MM.1S (cell line): Measurements from ENCODE around the gene MAP3K3.

Experiments
- DNase-seq: peaks from one replicate; pipeline ENCODE4 v3.0.0-alpha.2; 2015
- H2AFZ ChIP-seq: fragments of 300-600 bp; sonication (generic); 2 replicates; pipeline ENCODE4 v1.6.0; 2016; ENCODE audit warnings: antibody characterized with exemption, low read length
- H3F3A ChIP-seq: fragments of 300-600 bp; sonication (generic); 2 replicates; pipeline ENCODE4 v1.6.1; 2016; ENCODE audit warnings: mild to moderate bottlenecking, antibody characterized with exemption, low read length, moderate library complexity, mixed read lengths; ENCODE audit not compliant: insufficient read depth
- H3K27ac ChIP-seq: fragments of 300-600 bp; sonication (generic); 2 replicates; pipeline ENCODE4 v1.5.1; 2016; ENCODE audit warnings: mild to moderate bottlenecking, low read length
- H3K27me3 ChIP-seq: fragments of 300-600 bp; sonication (generic); replicated peaks from 2 replicates; pipeline ENCODE4 v1.6.0; 2016; ENCODE audit warnings: low read length; ENCODE audit not compliant: insufficient read depth
- H3K36me3 ChIP-seq: fragments of 300-600 bp; sonication (generic); replicated peaks from 2 replicates; pipeline ENCODE4 v1.6.1; 2016; ENCODE audit warnings: mild to moderate bottlenecking, low read length, mixed read lengths; ENCODE audit not compliant: insufficient read depth
- H3K4me1 ChIP-seq: fragments of 300-600 bp; sonication (generic); 2 replicates; pipeline ENCODE4 v1.6.1; 2016; ENCODE audit warnings: low read length, mixed read lengths
- H3K4me2 ChIP-seq: fragments of 300-600 bp; sonication (generic); 2 replicates; pipeline ENCODE4 v1.6.0; 2016; ENCODE audit warnings: low read depth, low read length
- H3K4me3 ChIP-seq: fragments of 300-600 bp; sonication (generic); 2 replicates; pipeline ENCODE4 v1.5.1; 2016; ENCODE audit warnings: low read length, mixed read lengths
- H3K79me2 ChIP-seq: fragments of 300-600 bp; sonication (generic); 2 replicates; pipeline ENCODE4 v1.6.1; 2016; ENCODE audit warnings: mixed run types, low read length, mixed read lengths
- H3K9ac ChIP-seq: fragments of 300-600 bp; sonication (generic); 2 replicates; pipeline ENCODE4 v1.6.1; 2016; ENCODE audit warnings: low read length, mixed read lengths
- H3K9me2 ChIP-seq: fragments of 300-600 bp; sonication (generic); replicated peaks from 2 replicates; pipeline ENCODE4 v1.6.1; 2016; ENCODE audit warnings: mild to moderate bottlenecking, low read length, mixed read lengths; ENCODE audit not compliant: insufficient read depth
- H3K9me3 ChIP-seq: fragments of 300-600 bp; sonication (generic); replicated peaks from 2 replicates; pipeline ENCODE4 v1.6.1; 2016; ENCODE audit warnings: mild to moderate bottlenecking, low read length, mixed read lengths; ENCODE audit not compliant: insufficient read depth
- H4K20me1 ChIP-seq: fragments of 300-600 bp; sonication (generic); 2 replicates; pipeline ENCODE4 v1.6.1; 2016; ENCODE audit warnings: mild to moderate bottlenecking, low read length, moderate library complexity, mixed read lengths; ENCODE audit not compliant: insufficient read depth
- CTCF ChIP-seq: fragments of 300-600 bp; sonication (generic); IDR thresholded peaks from 2 replicates; pipeline ENCODE4 v1.5.1; 2016; ENCODE audit warnings: antibody characterized with exemption, low read length, mixed read lengths
- EZH2 ChIP-seq: fragments of 300-600 bp; sonication (generic); optimal IDR thresholded peaks from 2 replicates; pipeline ENCODE3; 2017; ENCODE audit warnings: low read depth, mild to moderate bottlenecking, antibody characterized with exemption, low read length, mixed read lengths
- EZH2phosphoT487 ChIP-seq: fragments of 300-600 bp; sonication (generic); IDR thresholded peaks from 2 replicates; pipeline ENCODE4 v1.6.1; 2018; ENCODE audit warnings: antibody characterized with exemption, low read length

The MAP3K3 gene

GRCh38 chr17:63735691-63736090 is 113.5 kb downstream of the MAP3K3 start:
- H3K27ac ChIP-seq = no peak overlapping the region
- H3K9me2 ChIP-seq = no peaks in the 10 kb centered on the region
- DNase-seq = no peak
- H2AFZ ChIP-seq = no peak overlapping the region
- H3K9ac ChIP-seq = no peak overlapping the region
- no peaks in the 10 kb centered on the region for H3K9me3 ChIP-seq
- 0 out of 2 replicates have a peak, but pooled peaks cover 2% of the 10 kb centered on the region for H3K36me3 ChIP-seq
- TF ChIP-seq EZH2phosphoT487 (no peak), CTCF (no peak), EZH2 (no peak)
- H4K20me1 ChIP-seq = no peaks in the 10 kb centered on the region
- peaks cover 9% of the 10 kb centered on the region for H3K79me2 ChIP-seq
- H3K4me1 ChIP-seq = no peaks in the 10 kb centered on the region
- no peak overlapping the region for H3K4me3 ChIP-seq
- H3F3A ChIP-seq = peaks cover 2% of the 10 kb centered on the region; the same call in 1 of the 2 replicates
- H3K27me3 ChIP-seq = no peaks in the 10 kb centered on the region
- no peak overlapping the region for H3K4me2 ChIP-seq

- no peaks in the 10 kb centered on the region for H3K9me2 ChIP-seq
- H3K4me2 ChIP-seq = peak overlapping the region; percentile 95
- no peaks in the 10 kb centered on the region for H3K27me3 ChIP-seq
- DNase-seq = peak; percentile 19
- 0 out of 2 replicates have a peak, but pooled peaks cover 2% of the 10 kb centered on the region for H3K36me3 ChIP-seq
- peak overlapping the region; percentile 91; the same call in 1 of the 2 replicates for H3K27ac ChIP-seq
- H3K9ac ChIP-seq = peak overlapping the region; percentile 95
- H3K4me3 ChIP-seq = peak overlapping the region; percentile 96
- no peaks in the 10 kb centered on the region for H4K20me1 ChIP-seq
- H2AFZ ChIP-seq = peak overlapping the region; percentile 89
- no peaks in the 10 kb centered on the region for H3K9me3 ChIP-seq
- TF ChIP-seq EZH2 (no peak), CTCF (no peak)
- peaks cover 22% of the 10 kb centered on the region for H3F3A ChIP-seq
- H3K79me2 ChIP-seq = peaks cover 17% of the 10 kb centered on the region
- H3K4me1 ChIP-seq = no peaks in the 10 kb centered on the region
Observed at GRCh38 chr17:63740464-63741142, 118.4 kb downstream of the MAP3K3 start.

GRCh38 chr17:63741143-63741407 is 118.9 kb downstream of the MAP3K3 start:
- peaks cover 22% of the 10 kb centered on the region for H3F3A ChIP-seq
- peak overlapping the region; percentile 91 for H3K27ac ChIP-seq
- H3K79me2 ChIP-seq = peaks cover 17% of the 10 kb centered on the region
- peak overlapping the region; percentile 95 for H3K4me2 ChIP-seq
- DNase-seq = peak; percentile 45
- H3K4me3 ChIP-seq = peak overlapping the region; percentile 96
- H3K27me3 ChIP-seq = no peaks in the 10 kb centered on the region
- no peaks in the 10 kb centered on the region for H3K9me3 ChIP-seq
- no peaks in the 10 kb centered on the region for H3K9me2 ChIP-seq
- 0 out of 2 replicates have a peak, but pooled peaks cover 2% of the 10 kb centered on the region for H3K36me3 ChIP-seq
- TF ChIP-seq EZH2 = no peak
- H3K4me1 ChIP-seq = no peaks in the 10 kb centered on the region
- H3K9ac ChIP-seq = peak overlapping the region; percentile 95
- H4K20me1 ChIP-seq = no peaks in the 10 kb centered on the region
- peak overlapping the region; percentile 89 for H2AFZ ChIP-seq

GRCh38 chr17:63741408-63742173 is 119.4 kb downstream of the MAP3K3 start, which contains the start of gene STRADA:
Gene STRADA, minus strand, starts transcription at chr17:63741799. Its CDS starts 13,430 bp downstream, at chr17:63728369.
- 0 out of 2 replicates have a peak, but pooled peaks cover 2% of the 10 kb centered on the region for H3K36me3 ChIP-seq
- H4K20me1 ChIP-seq = no peaks in the 10 kb centered on the region
- H3K4me3 ChIP-seq = peak within 1 kb of the TSS; percentile 96
- TF ChIP-seq EZH2phosphoT487 (no peak), EZH2 (no peak), CTCF (no peak)
- H3K9me3 ChIP-seq = no peaks in the 10 kb centered on the region
- no peaks in the 10 kb centered on the region for H3K9me2 ChIP-seq
- peak within 1 kb of the TSS; percentile 95 for H3K9ac ChIP-seq
- peak within 1 kb of the TSS; percentile 95 for H3K4me2 ChIP-seq
- DNase-seq = peak; percentile 99
- H3K27ac ChIP-seq = peak within 1 kb of the TSS; percentile 91
- peaks cover 17% of the 10 kb centered on the region for H3K79me2 ChIP-seq
- H3F3A ChIP-seq = peaks cover 22% of the 10 kb centered on the region
- peak within 1 kb of the TSS; percentile 89 for H2AFZ ChIP-seq
- no peaks in the 10 kb centered on the region for H3K4me1 ChIP-seq
- no peaks in the 10 kb centered on the region for H3K27me3 ChIP-seq
